ENCODE data around the gene LYPD6.

The LYPD6 gene

DNA sequence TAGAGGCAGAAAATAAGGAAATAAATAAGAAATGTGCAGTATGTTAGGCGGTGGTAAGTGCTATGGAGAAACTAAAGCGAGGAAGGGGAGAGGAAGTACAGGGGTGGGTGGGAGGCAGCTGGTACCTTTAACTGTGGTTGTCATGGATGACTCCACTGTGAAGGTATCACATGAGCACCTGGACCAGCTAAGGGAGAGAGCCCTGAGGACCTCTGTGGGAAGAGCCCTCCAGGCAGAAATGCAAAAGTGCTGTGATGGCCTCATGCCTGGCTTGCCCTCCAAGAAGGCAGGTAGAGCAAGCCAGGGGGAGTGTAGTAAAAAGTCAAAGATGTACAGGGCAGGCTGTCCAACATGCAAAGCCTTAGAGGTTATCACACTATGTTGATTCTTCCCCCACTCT is 17.9 kb downstream of the LYPD6 start:
- no peak for DNase-seq (ENCODE audit: low read depth in 2 of 2)

DNA sequence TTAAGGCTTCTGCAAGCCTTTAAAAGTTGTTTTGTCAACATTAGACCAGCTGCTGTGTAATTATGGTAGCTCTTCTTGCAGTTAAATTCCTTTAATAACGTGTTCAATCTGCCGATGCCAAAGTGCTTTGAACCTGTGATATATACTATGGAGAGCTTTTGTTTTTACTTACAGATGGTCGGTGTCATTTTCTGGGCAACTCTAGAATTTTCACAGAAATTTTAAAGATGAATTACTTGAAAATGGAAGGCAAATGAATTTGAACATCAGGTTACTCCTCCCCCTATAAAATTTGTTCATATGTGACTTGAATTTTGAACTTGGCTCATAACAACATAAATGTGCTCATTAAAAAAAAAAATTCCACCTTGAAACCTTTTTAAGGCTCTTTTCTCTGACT is 23.0 kb downstream of the LYPD6 start:
- no peak for DNase-seq (ENCODE audit: low read depth in 2 of 2)

DNA sequence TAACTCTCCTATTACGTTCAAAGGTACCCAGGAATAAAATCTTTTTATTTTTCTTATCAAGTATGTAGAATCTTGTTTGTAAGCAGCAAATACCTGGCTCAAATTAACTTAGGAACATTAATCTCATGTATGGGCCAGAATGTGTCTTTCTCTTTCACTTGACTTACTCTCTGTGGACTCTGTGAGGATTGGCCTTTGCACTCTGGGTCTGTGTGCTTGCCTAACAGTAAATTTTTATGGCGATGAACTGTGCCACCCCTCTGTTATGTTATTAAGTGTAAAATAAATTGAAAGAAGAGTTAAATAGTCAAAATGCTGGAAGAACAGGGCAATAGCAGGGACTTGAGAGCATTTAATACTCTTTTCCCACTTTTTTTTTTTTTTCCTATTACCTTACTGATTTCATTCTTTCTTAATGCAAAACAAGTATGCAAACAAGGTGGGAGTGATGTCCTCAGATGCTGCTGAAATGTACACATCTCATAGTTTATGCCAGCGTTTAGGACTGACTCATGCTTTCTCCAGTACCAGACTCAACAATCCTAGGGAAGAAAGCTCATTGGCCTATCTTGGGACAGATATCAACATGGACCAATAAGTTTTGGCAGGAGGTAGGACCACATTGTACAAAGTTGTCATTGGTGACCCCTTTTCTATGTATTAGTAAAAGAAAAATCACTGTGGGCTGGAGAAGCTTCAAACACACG is 25.5 kb downstream of the LYPD6 start:
- no peak for DNase-seq (ENCODE audit: low read depth in 2 of 2)

DNA sequence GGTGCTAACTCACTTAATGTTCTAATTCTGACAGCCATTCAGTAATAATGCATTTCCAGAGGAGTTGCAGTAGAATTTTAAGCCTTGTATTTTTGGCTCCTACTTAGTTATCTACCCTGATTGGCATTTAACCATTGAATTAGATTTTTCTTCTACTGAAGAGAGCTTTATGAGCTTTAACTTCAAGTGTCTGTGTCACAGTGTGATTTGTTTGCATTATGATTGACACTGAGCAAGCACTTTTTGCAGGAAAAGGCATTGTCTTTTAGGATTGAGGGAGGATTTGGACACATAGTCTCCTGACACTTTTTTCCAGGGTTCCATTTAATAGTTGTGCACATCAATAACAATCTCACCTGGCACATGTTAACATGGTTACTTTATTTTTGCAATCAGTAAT is 26.7 kb downstream of the LYPD6 start:
- no peak for DNase-seq (ENCODE audit: low read depth in 2 of 2)

DNA sequence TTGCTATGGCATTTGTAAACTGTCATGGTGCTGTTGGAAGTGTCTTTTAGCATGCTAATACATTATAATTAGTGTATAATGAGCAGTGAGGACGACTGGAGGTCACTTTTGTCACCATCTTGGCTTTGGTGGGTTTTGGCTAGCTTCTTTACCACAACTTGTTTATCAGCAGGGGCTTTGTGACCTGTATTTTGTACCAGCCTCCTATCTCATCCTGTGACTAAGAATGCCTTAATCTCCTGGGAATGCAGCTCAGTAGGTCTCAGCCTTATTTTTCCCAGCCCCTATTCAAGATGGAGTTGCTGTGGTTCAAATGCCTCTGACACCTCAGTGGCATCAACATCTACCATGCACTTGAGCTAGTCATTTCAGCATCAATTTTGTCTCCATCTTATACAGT is 29.7 kb downstream of the LYPD6 start:
- DNase-seq (ENCODE audit: low read depth in 2 of 2) = no peak

DNA sequence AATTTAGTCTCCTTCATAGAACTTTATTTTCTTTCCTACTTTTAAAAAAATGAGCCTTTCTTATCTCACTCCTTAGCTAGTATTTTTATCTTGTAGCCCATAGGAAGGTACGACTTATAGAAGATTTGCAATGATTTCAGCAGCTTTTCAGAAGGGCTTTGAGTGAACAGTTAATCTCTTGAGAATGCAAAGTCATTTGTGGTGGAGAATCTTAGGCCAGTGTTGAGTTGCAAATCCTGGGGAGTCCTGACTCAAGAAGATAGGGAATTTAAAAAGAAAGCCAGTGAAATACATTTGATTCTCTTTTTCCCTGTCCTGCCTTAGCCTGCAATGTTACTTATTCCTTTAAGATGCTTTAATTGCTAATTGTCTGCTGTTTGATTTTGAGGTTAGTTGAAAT is 33.6 kb downstream of the LYPD6 start:
- no peak for DNase-seq (ENCODE audit: low read depth in 2 of 2)

DNA sequence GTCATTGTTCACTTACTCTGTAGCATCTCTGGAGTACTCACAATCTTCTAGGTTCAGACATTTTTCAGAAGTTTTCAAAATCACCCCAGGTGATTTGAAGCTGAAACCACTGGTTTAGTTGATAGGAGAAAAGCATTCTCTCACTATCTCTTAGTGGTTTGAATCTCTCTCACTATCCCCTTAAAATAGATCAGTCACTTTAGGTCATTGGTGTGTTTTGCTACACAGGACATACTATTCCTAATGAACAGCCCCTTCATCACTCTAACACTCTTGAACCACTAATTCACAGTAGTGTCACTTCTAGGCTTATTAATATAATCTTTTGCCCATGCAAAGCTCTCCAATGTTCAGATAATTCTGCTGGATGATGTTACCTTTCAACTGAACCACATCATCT is 34.5 kb downstream of the LYPD6 start:
- no peak for DNase-seq (ENCODE audit: low read depth in 2 of 2)

DNA sequence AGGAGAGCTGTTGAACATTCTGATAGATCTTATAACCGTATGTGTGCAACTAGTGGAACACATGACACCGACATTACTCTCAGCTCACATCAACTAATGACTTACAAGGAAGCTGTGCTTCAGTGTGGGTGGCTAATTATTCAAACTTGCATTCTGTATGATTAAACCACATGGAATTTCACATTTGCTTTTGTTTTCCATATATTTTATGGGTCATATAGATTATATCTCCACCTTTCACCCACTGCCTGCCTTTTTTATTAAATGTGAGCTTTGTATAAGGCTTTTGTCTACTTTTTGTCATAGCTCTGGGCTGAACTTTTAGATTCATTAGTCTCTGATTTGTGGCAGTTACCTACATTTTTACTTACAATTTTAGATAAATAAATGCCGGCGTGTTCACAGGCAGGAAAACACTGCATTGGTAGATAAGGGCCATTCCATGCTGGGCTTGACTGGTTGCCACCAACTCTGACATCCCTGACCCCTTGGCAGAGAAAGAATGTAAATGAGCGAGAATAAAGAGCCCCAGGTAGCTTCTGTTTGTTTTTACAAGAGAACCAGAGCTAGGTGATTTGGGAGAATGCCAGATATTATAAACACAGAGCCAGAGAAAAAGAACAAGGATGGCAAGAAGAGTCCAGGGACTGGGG is 35.7 kb downstream of the LYPD6 start:
- no peak for DNase-seq (ENCODE audit: low read depth in 2 of 2)

DNA sequence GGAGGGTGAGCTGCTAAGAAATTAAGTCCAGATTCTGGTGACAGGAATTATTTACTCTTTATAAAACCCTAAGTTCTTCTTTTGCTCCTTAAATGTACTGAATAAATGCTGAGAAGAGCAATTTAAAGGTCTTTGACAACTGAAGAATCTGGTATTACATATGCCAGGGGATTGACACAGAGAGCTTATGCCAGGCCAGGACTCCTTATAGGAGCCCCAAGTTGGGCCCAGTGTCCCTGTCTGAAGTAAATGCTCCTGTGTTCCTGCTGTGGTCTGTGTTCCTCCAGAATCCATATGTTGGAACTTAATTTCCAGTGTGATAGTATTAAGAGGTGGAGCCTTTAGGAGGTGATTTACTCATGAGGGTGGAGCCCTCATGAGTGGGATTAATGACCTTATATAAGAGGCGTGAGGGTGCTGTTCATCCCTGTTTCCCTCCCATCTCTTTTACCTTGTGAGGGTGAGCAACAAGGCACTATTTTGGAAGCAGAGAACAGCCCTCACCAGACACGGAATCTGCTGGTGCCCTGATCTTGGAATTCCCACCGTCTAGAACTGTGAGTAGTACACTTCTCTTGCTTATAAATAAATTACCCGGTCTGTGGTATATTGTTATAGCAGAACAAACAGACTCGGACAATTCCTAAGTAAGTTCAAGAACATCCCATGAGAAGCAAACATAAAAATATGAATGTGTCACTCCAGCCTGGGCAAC is 39.8 kb downstream of the LYPD6 start:
- no peak for DNase-seq (ENCODE audit: low read depth in 2 of 2)

DNA sequence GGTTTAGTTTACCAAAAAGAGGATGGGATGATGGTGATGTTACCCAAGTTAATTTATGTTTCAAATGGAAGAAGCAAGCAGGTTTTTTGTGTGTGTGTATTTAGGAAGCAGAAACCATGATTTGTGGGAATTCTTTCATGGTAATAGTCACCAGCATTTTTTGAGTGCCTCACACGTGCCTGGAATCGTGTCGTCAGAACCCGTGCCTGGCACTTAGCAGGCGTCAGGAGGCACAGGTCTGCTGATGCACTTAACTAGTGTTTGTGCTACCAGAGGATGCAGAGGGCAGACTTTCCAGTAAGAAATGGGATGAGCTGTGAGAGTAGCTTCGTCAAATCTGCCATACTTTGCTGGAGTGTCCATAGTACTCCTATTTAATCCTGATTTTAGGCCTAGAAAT is 41.1 kb downstream of the LYPD6 start:
- DNase-seq (ENCODE audit: low read depth in 2 of 2) = no peak

DNA sequence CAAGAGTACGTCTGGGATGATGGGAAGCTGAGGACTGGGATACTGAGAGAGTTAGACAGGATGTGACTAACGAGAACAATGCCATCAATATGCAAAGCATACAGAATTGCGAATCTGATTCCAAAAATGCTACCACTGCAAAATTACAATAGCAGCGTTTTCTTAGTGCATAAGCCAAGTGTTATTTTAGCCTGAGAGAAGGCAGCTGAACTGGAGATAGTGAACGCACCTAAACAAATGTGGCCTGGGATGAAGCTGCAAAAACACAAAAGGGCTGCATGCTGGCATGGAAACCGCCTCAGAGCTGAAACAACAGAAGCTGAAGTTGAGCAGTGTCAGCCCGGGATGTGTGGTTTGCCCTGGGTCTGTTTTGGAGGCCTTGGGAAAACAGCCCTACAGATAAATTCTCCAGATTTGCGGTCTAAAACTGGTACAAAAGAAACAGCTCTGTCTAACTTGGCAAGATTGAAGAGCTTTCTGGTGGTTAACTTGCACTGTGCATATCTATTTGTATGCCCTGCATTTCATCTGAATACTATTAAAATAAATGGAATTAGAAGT is 45.5 kb downstream of the LYPD6 start:
- no peak for DNase-seq (ENCODE audit: low read depth in 2 of 2)

DNA sequence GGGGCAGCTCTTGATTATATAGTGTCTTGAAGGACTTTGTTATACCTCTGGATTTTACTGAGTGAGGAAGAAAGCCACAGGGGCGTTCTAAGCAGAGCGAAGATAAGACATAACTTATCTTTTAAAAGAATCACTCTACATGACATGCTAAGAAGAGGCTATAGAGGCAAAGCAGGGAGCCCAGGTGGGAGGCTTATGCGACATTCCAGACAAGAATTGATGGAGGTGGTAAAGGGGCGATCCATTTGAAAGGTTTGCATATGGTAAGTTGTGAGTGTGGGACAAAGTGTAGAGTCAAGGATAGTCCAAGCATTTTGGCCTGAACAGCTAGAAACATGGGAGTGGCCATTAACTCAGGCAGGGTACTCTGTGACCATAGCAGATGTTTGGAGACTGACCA is 49.8 kb downstream of the LYPD6 start:
- no peak for DNase-seq (ENCODE audit: low read depth in 2 of 2)

DNA sequence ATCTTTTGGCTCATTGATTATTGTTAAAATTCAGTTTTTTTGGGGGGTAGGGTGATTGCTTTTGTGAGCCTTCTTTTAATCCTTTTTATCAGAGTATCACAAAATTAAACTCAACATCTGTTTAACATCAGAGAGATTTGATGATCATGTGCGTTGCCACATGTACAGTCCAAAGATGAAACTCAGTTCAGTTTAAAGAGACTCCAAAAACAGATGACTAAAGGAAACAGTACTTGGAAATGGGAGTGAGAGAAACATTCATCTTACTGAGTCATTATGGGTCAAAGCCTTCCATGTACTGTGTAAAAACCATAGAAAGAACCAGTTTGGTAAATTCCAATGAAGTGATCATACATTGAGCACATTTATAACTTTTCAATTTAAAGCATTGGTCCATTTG is 53.0 kb downstream of the LYPD6 start:
- no peak for DNase-seq (ENCODE audit: low read depth in 2 of 2)

DNA sequence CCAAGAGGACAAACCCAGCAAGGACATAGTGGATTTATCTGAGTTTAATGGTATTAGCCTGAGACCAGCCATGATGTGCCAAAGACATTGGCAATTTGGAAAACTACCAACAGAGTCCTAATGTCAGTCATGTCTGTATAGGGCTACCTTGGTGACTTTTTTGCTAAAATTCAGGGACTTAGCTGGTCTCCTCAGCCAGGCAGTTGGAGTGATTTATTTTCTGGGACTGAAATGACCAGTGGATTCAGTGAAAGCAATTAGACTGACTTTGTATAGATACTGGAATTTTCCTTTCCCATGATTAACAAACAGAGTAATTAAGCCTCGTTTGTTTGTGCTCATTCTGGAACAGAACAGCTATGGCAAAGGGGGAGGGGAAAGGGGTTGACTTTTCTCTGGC is 55.0 kb downstream of the LYPD6 start:
- DNase-seq (ENCODE audit: low read depth in 2 of 2) = no peak

DNA sequence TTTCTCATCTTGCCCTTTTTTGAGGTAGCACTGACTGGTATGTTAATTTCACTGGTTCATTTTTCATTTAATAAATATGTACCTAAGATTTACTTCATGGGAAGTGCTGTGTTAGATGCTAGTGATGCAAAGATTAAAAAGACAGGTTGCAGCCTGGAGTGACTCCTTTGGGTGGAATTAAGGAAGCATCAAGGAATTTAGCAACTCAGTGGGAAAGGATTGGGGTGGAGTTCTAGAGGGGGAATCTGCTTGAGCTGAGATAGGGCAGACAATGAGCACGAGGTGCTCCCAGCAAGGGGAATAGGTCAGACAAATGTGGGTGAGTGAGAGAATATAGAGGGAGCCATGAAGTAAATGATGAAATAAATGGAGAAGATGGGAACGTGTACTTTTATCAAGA is 57.0 kb downstream of the LYPD6 start:
- DNase-seq (ENCODE audit: low read depth in 2 of 2) = no peak

DNA sequence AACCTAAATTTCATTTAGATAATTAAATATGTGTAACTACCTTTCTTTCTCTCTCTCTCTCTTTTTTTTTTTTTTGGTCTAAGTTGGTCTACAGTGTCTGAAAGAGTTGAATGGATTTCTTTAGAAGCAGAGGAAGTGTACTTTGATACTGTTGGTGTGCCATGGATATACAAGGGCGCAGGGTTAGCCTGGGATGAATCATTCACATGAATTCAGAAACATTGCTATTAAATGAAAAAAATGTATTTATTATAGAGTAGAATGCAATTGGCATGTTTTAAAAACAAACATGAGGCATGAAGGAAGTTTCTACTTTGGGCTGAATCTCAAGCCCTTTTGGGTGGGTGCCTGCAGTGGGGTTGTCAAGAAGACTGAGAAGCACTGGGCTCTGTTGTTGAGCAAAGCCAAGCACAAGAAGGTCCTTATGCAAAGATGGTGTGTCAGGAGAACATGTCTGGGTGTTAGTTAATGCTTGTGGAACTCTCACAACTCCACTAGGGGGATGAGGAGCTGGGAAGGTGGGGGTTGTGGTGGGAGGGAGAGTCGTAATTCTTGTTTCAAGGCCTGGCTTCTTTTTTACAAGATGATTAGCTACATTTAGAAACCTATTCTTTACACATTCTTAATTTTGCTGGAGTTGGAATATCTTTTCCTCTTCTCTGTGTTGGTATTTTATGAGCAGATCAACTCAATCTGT is 57.9 kb downstream of the LYPD6 start:
- DNase-seq (ENCODE audit: low read depth in 2 of 2) = no peak

DNA sequence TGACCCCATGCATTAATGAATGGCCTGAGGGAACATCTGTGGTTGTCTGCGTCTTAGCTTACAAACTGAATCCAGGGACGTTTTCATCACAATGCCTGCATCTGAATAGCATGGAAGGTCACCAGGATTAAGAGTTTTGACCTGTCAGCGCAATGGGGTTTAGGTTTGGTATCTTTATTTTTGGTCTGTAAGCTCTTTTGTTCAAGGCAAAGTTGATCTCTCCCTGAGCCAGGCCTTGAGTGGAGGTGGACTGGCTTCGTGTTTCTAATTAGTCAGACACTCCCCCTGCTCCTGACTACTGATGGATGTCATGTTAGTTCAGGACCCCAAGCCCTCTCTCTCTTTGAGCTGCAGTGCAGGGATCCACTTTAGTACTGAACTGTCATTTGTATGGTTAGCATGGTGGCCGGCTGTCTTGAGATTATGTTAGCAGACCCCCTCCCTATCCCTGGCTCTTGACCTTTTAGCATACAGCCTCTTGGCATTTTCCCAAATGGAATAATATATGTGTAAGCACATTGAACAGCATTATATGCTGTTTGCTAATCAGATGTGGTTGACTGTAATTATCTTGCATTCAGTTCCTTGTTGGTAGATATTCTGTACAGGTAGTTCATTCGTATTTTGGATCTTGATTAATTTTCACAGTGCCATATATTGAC is 59.2 kb downstream of the LYPD6 start:
- DNase-seq (ENCODE audit: low read depth in 2 of 2) = no peak

DNA sequence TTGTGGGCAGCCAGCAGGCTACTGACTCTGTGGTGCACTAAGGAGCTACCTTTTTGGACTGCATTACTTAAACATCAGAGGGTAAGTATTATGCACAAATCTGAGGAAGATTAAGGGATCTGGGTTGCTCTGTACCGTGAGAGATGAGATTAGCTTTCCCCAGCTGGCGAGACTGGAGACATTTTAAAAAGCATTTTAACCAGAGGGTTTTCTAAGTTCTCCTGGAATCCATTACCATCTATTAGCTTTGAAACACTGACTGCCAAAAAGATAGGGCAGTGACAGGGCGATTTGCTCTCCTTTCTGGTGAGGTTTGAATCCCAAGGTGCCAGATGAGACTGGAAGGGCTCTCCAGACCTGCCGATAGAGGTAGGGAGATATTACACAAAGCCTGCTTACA is 63.2 kb downstream of the LYPD6 start:
- DNase-seq (ENCODE audit: low read depth in 2 of 2) = no peak

DNA sequence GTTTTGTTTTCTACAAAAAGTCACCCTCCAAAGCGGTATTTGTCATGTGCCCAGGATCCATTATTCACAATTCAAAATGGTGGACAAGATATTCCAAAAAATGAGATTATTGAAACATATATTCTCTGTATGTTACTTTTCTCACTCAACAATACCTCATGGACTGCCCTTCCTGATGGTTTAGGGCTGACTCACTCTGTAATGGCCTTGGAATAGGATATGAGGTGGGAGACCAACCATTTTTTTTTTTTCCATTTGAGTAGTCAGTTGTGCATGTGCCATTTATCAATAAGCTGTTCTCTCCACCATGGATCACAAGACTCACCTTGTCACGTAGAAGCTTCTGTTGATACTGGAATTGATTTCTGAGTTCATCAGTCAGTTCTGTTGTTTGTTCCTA is 64.5 kb downstream of the LYPD6 start:
- no peak for DNase-seq (ENCODE audit: low read depth in 2 of 2)

DNA sequence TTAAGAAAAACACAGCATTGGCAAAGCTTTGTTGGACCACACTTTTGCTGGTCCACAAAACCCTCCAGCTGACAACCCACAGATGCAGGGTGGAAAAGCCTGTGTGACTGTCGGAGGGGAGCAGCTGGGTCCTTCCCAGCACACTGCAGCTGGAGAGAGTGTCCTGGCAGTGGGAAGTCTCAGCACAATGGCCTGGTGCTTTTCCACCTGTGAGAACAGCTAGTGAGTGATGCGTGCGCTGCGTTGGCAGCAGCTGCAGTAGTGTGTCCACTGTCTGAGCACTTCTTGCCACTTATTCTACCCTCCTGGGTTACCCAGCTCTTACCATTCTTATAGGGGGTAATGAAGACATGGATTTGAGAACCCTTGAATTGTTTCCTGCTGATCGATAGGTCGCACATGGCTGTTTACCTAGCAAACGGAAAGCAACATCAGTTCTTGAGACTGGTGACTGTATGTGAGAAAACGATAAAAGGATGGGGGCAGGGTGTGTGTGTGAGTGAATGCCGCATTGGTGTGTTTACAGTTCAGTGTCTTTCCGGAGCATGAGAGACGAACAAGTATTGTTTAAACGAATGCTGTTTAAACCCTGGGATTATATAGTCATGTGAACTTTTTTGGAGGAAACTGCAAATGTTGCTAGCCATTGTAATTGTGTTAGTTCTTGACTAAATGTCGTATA is 69.7 kb downstream of the LYPD6 start:
- no peak for DNase-seq (ENCODE audit: low read depth in 2 of 2)

DNA sequence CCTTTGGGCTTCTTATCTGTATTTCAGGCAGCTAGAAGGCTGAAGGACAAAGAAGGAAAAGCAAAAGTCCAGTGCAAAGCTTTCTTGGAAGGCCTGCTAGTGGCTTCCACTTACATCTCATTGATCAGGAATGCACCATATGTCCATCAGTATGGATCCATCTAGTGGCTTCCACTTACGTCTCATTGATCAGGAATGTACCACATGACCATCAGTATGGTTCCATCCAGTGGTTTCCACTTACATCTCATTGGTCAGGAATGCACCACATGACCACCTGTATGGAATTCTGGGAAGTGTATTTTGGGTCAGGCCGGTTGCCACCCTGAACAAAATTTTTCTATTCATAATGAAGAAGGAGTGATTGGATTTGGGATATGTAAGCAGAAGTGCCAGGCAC is 70.6 kb downstream of the LYPD6 start:
- no peak for DNase-seq (ENCODE audit: low read depth in 2 of 2)

Data from stimulated activated CD4-positive, alpha-beta T cell treated with anti-CD3 and anti-CD28 coated beads, Interleukin-1b, Interleukin-23, amount 100 ng/mL, for 4 hours (primary cell).